Testis (tissue), 3 donors: ENCODE data around the gene VWA1. TPM values are rescaled to one million over a fixed set of nuclear protein-coding genes. Genes with fewer than 3 reads are reported as not detected.

Experiments
- DNase-seq: peaks from one replicate; pipeline ENCODE4 v3.0.0-alpha.2; 2019
- H3K27ac ChIP-seq, 2 donors: fragments of 200-600 bp; sonication (generic); one replicate each; pipeline ENCODE4 v1.5.1; 2019
- H3K27me3 ChIP-seq: fragments of 200-600 bp; sonication (generic); one replicate; pipeline ENCODE4 v1.5.1; 2019
- H3K36me3 ChIP-seq: fragments of 200-600 bp; sonication (generic); one replicate; pipeline ENCODE4 v1.5.1; 2017; ENCODE audit warnings: low read depth; ENCODE audit errors: missing control alignments
- H3K4me1 ChIP-seq: fragments of 200-600 bp; sonication (generic); one replicate; pipeline ENCODE4 v1.5.1; 2019
- H3K4me3 ChIP-seq, 2 donors: fragments of 200-600 bp; sonication (generic); one replicate each; pipeline ENCODE4 v1.5.1; 2017 to 2019
- H3K9me3 ChIP-seq: fragments of 200-600 bp; sonication (generic); one replicate; pipeline ENCODE4 v1.5.1; 2017
- POLR2A ChIP-seq: fragments of 450-650 bp; IDR thresholded peaks from one replicate; pipeline ENCODE4 v1.6.1; 2017; ENCODE audit warnings: antibody characterized with exemption, mild to moderate bottlenecking, moderate library complexity
- WGBS, 2 donors: methylation state at CpG; one replicate each; pipeline ENCODE4 v1.1.5; 2018; 5-methylcytosine and 5-hydroxymethylcytosine counted together
- intact Hi-C: fragments of 100-400 bp; cut with DNase I; formaldehyde crosslinking; loops from one replicate; pipeline ENCODE4 v1.15.1; 2023; ENCODE audit warnings: low total_unique reads
- polyA plus RNA-seq: library from polyadenylated mRNA; stranded (reverse); fragments of 350-450 nt; fragmentation: Illumina TruSeq; extraction: RNeasy Lipid Tissue Mini Kit (QIAGEN cat#74804); gene quantifications from one replicate; pipeline ENCODE4 v1.2.3, GENCODE V29; 2014; ENCODE audit warnings: low read depth, low replicate concordance; ENCODE audit not compliant: insufficient read depth
- total RNA-seq, 2 donors: library from RNA; depleted of rRNA; stranded (reverse); fragments of >200 nt; gene quantifications; one replicate each; pipeline ENCODE4 v1.2.3, GENCODE V29; 2016
- TF ChIP-seq, protein P1 (sequence below), 3 experiments: fragments of 450-650 bp in 2 of 3; fragments of 200-600 bp in 1 of 3; sonication (generic) in 1 of 3; IDR thresholded peaks; one replicate each; pipeline ENCODE4 v1.5.1; 2016 to 2019; ENCODE audit warnings: antibody characterized with exemption in 3 of 3, mild to moderate bottlenecking in 2 of 3, moderate library complexity in 1 of 3

Gene VWA1
- total and polyA plus RNA-seq, 3 donors from 2014 or later: 46.6 to 90.6 (median 64.0) TPM

DNA sequence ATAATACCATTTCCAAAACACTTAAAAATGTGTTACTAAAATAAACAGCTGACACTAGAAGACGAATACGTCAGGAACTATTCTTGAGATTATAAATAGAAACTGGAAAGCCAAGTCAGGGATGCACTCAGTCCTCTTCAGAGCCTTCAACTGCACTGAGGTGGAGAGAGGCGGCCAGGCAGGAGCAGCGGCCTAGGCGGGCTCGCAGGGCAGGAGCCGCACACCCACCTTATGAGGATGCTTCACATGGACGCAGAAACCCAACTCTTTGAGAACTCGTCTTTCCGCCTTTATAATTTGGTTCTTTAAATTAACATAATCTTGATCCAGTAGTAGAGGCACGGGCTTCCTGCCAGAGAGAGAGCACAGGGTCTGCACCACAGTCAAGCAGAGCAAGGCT, 40.3 kb upstream of the VWA1 start:
- peaks cover 14% of the 10 kb centered on the region for H3K4me1 ChIP-seq
- TF ChIP-seq, protein P1, sequence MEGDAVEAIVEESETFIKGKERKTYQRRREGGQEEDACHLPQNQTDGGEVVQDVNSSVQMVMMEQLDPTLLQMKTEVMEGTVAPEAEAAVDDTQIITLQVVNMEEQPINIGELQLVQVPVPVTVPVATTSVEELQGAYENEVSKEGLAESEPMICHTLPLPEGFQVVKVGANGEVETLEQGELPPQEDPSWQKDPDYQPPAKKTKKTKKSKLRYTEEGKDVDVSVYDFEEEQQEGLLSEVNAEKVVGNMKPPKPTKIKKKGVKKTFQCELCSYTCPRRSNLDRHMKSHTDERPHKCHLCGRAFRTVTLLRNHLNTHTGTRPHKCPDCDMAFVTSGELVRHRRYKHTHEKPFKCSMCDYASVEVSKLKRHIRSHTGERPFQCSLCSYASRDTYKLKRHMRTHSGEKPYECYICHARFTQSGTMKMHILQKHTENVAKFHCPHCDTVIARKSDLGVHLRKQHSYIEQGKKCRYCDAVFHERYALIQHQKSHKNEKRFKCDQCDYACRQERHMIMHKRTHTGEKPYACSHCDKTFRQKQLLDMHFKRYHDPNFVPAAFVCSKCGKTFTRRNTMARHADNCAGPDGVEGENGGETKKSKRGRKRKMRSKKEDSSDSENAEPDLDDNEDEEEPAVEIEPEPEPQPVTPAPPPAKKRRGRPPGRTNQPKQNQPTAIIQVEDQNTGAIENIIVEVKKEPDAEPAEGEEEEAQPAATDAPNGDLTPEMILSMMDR (IDR thresholded peaks at IDR 0.05): no peak
- TF ChIP-seq POLR2A: no peak
- no peaks in the 10 kb centered on the region for H3K27me3 ChIP-seq
- intact Hi-C loops: no loop called here
- H3K9me3 ChIP-seq: no peaks in the 10 kb centered on the region
- H3K36me3 ChIP-seq: no peaks in the 10 kb centered on the region
- H3K27ac ChIP-seq: no peak overlapping the region
- WGBS, 2 donors: 81 to 88% methylated on average over 11 of the region's 11 CpGs
- no peak overlapping the region for H3K4me3 ChIP-seq
- no peak for DNase-seq

DNA sequence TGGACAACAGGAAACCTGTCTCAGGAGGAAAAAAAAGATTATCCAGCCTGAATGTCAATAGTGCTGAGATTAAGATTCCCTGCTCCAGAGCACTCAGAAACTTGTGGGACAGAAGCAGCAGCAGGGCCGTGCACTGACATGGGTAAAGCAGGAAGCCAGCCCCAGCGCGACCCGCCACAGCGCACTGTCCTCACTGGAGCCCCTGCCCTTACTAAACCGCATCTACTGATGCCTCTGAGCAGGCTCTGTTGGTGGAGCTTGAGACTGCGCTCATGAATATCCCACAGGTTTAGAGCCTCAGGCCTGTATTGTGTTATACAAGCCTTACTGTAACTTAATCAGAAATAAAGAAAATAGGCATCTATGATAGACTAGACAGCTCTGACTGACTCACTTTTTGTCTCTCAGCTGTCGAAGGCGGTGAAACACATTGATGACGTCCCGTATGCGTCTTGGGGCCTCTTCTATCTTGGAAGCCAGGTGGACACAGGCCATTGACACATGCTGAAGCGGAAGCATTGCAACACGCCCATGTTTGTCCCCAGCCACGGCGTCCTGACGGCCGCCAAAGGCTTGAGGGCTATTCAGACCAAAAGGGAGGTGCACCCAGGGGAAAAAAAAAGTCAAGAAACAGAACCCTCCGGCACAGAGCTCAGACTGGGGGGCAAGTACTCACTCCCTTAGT, 37.5 kb upstream of the VWA1 start:
- no peak for TF ChIP-seq POLR2A
- TF ChIP-seq, protein P1 (IDR thresholded peaks at IDR 0.05): no peak
- Histone ChIP-seq H3K27me3 (no peaks in the 10 kb centered on the region), H3K4me3 (peak overlapping the region; percentile 93 to 100), H3K9me3 (no peaks in the 10 kb centered on the region), H3K36me3 (no peaks in the 10 kb centered on the region), H3K27ac (no peak overlapping the region), H3K4me1 (peaks cover 18% of the 10 kb centered on the region)
- WGBS, 2 donors: 28 to 33% methylated on average over 13 to 19 of the region's 19 CpGs
- intact Hi-C loops: no loop called here
- DNase-seq: no peak

DNA sequence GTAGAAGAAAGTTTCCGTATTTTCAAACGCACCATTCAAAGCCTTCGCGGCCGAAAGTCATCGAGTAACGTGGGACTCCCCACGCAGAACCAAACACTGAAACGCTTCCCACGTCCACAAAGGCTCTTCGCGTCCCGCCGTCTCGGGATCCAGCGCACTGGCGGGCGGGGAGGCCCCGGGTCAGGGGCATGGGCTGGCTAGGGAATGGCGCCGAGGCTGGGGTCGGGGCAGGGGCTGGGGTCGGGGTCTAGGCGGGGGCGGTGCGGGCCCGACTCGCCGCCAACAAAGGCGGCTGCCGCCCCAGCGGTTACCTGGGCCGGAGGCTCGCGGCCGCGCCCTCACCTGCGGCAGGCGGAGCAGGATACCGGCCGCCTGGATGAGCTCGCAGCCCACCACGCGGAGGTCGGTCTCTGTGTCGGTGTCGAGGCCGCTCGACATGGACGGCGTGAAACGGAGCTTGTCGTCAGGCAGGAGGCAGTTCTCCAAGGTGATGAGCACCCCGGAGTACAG, 36.8 kb upstream of the VWA1 start:
- H3K4me1 ChIP-seq: peaks cover 18% of the 10 kb centered on the region
- TF ChIP-seq POLR2A: no peak
- TF ChIP-seq, protein P1 (IDR thresholded peaks at IDR 0.05): no peak
- H3K9me3 ChIP-seq: no peaks in the 10 kb centered on the region
- peak overlapping the region; percentile 93 to 100 for H3K4me3 ChIP-seq
- intact Hi-C loops: no loop called here
- no peaks in the 10 kb centered on the region for H3K27me3 ChIP-seq
- DNase-seq: no peak
- no peaks in the 10 kb centered on the region for H3K36me3 ChIP-seq
- peak overlapping the region; percentile 70 to 86 for H3K27ac ChIP-seq
- WGBS, 2 donors: 0 to 1% methylated on average over 16 to 19 of the region's 54 CpGs

DNA sequence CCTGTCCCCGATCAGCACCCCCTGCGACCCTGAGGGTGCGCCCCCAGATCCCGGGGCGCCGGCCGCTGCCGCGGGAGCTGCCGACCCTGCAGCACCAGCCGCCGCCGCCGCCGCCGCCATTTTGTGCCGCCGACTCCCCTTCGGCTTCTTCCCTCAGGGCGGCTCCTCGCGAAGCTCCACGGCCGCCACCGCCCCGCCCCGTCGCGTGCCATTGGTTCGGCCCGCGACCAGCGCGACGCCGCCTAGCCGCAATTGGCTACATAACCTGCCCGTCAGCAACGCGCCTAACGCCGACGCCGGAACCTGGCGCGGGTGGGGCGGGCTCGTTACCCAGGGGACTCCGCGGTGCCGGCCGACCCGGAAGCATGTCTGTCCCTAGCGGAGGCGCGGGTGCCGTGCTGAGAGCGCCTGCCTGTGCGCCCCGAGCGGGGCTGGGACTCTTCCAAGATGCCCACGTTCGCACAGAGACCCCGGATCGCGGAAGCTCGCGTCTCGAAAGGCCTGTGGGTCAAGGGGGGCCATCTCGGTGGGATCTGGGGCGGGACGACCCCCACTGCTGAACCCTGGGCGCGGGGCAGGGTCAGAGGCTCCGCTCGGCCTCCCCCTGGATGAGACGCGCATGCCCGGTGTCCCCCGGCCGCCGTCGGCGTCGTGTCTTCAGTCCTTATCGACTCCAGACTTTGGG, 36.2 kb upstream of the VWA1 start, which contains the start of gene CCNL2:
TSS of gene CCNL2 (minus strand) at position 149 of the 685 bp plus-strand sequence. CDS start at position 120, 29 bp downstream.
- Histone ChIP-seq H3K36me3 (no peaks in the 10 kb centered on the region), H3K27ac (peak within 1 kb of the TSS; percentile 70 to 86), H3K27me3 (no peaks in the 10 kb centered on the region), H3K4me3 (peak within 1 kb of the TSS; percentile 93 to 100), H3K9me3 (no peaks in the 10 kb centered on the region), H3K4me1 (peaks cover 18% of the 10 kb centered on the region)
- TF ChIP-seq, protein P1 (IDR thresholded peaks at IDR 0.05): peak; percentile 53 to 68 (median 59)
- TF ChIP-seq POLR2A: no peak
- peak; percentile 98 for DNase-seq
- intact Hi-C loops: no loop called here
- WGBS, 2 donors: 1 to 3% methylated on average over 6 to 75 of the region's 86 CpGs
